Esophagus squamous epithelium (tissue), 5 donors: ENCODE data around the gene SMARCE1. TPM values are rescaled to one million over a fixed set of nuclear protein-coding genes. Genes with fewer than 3 reads are reported as not detected.

ENCODE experiments used
- DNase-seq: peaks from one replicate; lab custom pipeline; 2025; lab: John Stamatoyannopoulos, UW
- H3K27ac ChIP-seq, 4 donors: fragments of 200-600 bp; sonication (generic); one replicate each; pipeline ENCODE4 v1.5.1; 2016 to 2019; ENCODE audit warnings: mild to moderate bottlenecking in 1 of 4
- H3K27me3 ChIP-seq, 4 donors: fragments of 200-600 bp; sonication (generic); 1 replicate in 3 of 4; 2 replicates in 1 of 4; pipeline versions ENCODE4 v1.5.1 to v1.6.0; 2017 to 2021; ENCODE audit warnings: antibody characterized with exemption in 1 of 4
- H3K36me3 ChIP-seq, 3 donors: fragments of 200-600 bp; sonication (generic); one replicate each; pipeline ENCODE4 v1.5.1; 2016 to 2019
- H3K4me1 ChIP-seq, 3 donors: fragments of 200-600 bp; sonication (generic); one replicate each; pipeline ENCODE4 v1.5.1; 2017 to 2019
- H3K4me3 ChIP-seq, 4 donors: fragments of 200-600 bp; sonication (generic); 1 replicate in 3 of 4; 2 replicates in 1 of 4; pipeline ENCODE4 v1.5.1; 2016 to 2019; ENCODE audit warnings: mild to moderate bottlenecking in 2 of 4, moderate library complexity in 1 of 4
- H3K9me3 ChIP-seq, 3 donors: fragments of 200-600 bp; sonication (generic); one replicate each; pipeline ENCODE4 v1.5.1; 2016 to 2019
- POLR2A ChIP-seq, 4 donors: fragments of 450-650 bp; IDR thresholded peaks; one replicate each; pipeline ENCODE4 v1.6.1; 2017; ENCODE audit warnings: antibody characterized with exemption in 4 of 4, mild to moderate bottlenecking in 4 of 4, moderate library complexity in 3 of 4
- WGBS, 2 donors: methylation state at CpG; one replicate each; pipeline ENCODE4 v1.1.5; 2018; 5-methylcytosine and 5-hydroxymethylcytosine counted together
- intact Hi-C: fragments of 100-400 bp; cut with DNase I; formaldehyde crosslinking; loops from one replicate; pipeline ENCODE4 v1.15.0; 2022
- total RNA-seq, 4 donors: library from RNA; depleted of rRNA; stranded (reverse); fragments of >200 nt; gene quantifications; one replicate each; pipeline ENCODE4 v1.1.0, GENCODE V29; 2016
- TF ChIP-seq, protein P1 (sequence below), 6 experiments: fragments of 450-650 bp in 4 of 6; fragments of 200-600 bp in 2 of 6; sonication (generic) in 2 of 6; IDR thresholded peaks; one replicate each; pipeline ENCODE4 v1.5.1; 2016 to 2019; ENCODE audit warnings: antibody characterized with exemption in 6 of 6, mild to moderate bottlenecking in 4 of 6, moderate library complexity in 4 of 6
- donor health status: DM: yes; HTN: yes; CAD: no.

The SMARCE1 gene
- total RNA-seq, 4 donors from 2014 or later: 47.2 to 89.3 (median 62.5) TPM

DNA sequence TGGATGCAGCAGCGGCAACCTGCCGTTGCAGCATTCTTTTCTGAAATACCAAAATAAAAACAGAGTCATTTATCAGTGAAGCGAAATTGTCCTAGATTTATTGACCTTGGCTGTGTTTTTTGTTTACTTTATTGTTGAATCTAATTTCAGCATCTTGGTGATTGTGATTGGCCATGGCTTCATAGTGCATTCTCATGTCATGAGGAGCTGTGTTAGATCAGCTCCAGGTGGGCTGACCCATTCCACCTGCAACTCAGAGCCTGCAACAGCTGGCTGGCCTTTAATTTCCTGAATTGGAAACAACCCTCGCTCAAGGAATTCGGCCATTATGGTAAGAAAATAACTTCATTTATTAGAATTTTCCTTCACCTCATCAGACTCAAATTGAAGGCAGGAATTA lies 39.5 kb upstream of the SMARCE1 start:
- no peak for TF ChIP-seq POLR2A (IDR thresholded peaks at IDR 0.05)
- TF ChIP-seq, protein P1, sequence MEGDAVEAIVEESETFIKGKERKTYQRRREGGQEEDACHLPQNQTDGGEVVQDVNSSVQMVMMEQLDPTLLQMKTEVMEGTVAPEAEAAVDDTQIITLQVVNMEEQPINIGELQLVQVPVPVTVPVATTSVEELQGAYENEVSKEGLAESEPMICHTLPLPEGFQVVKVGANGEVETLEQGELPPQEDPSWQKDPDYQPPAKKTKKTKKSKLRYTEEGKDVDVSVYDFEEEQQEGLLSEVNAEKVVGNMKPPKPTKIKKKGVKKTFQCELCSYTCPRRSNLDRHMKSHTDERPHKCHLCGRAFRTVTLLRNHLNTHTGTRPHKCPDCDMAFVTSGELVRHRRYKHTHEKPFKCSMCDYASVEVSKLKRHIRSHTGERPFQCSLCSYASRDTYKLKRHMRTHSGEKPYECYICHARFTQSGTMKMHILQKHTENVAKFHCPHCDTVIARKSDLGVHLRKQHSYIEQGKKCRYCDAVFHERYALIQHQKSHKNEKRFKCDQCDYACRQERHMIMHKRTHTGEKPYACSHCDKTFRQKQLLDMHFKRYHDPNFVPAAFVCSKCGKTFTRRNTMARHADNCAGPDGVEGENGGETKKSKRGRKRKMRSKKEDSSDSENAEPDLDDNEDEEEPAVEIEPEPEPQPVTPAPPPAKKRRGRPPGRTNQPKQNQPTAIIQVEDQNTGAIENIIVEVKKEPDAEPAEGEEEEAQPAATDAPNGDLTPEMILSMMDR (IDR thresholded peaks at IDR 0.05): no peak
- no peak overlapping the region for H3K4me3 ChIP-seq
- 83 to 84% methylated on average over 5 of the region's 5 CpGs for whole genome bisulfite sequencing, 2 donors
- no peaks in the 10 kb centered on the region for H3K4me1 ChIP-seq
- no peaks in the 10 kb centered on the region for H3K36me3 ChIP-seq
- no peak overlapping the region for H3K27ac ChIP-seq
- intact Hi-C loops: no loop called here
- peaks cover 0 to 14% (median 0%) of the 10 kb centered on the region in 4 donors for H3K27me3 ChIP-seq
- DNase-seq: no peak
- no peaks in the 10 kb centered on the region for H3K9me3 ChIP-seq

DNA sequence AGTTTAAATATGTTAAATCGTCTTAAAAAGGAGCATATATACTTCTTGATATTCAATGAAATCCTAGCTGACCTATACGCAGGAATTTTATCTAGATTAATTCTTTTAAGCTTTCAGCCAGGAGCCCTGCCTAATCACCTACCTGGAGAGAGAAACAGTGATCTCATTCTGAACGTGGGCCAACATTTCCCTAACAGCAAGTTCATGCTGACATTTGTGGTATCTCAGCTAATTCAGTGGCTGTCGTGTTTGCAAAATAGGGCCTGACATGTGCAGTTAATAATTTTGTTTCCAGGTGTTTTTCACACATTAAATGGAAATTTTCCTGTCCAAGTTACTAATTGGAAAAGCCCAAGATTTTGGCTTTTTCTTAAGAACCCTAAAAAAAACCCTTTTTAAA lies 38.6 kb upstream of the SMARCE1 start:
- H3K27ac ChIP-seq: no peak overlapping the region
- intact Hi-C loops: no loop called here
- WGBS, 2 donors: 42 to 47% methylated on average over 4 of the region's 4 CpGs

DNA sequence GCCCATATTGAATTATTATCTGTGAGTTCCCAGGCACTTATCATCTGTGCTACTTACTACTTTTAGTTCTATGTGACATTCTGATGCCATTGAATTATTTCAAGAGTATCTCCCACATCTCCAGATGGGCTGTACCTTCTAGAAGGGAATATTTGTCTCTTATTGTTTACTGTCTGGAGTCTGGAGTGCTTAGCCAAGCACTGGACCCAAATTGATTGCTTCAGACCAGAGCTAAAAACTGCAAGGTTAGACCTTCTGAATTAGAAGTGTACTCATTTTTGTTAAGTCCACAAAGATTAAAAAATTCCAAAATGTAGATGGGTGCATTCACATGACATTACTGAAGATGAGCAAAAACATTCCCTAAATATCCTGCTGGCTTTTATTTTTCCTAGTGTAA lies 33.4 kb upstream of the SMARCE1 start:
- intact Hi-C loops: no loop called here
- H3K36me3 ChIP-seq: no peaks in the 10 kb centered on the region
- H3K27me3 ChIP-seq: peaks cover 0 to 65% (median 0%) of the 10 kb centered on the region in 4 donors
- TF ChIP-seq POLR2A (IDR thresholded peaks at IDR 0.05): no peak
- no peak overlapping the region for H3K4me3 ChIP-seq
- no peaks in the 10 kb centered on the region for H3K4me1 ChIP-seq
- no peak for DNase-seq
- no peak overlapping the region for H3K27ac ChIP-seq
- H3K9me3 ChIP-seq: no peaks in the 10 kb centered on the region

More for the DNA sequence above, 38.6 kb upstream of the SMARCE1 start:
- Histone ChIP-seq H3K4me1 (no peaks in the 10 kb centered on the region), H3K27me3 (peaks cover 0 to 23% (median 0%) of the 10 kb centered on the region in 4 donors), H3K4me3 (no peak overlapping the region), H3K9me3 (no peaks in the 10 kb centered on the region), H3K36me3 (no peaks in the 10 kb centered on the region)
- no peak for DNase-seq
- TF ChIP-seq, protein P1 (IDR thresholded peaks at IDR 0.05): no peak
- no peak for TF ChIP-seq POLR2A (IDR thresholded peaks at IDR 0.05)

DNA sequence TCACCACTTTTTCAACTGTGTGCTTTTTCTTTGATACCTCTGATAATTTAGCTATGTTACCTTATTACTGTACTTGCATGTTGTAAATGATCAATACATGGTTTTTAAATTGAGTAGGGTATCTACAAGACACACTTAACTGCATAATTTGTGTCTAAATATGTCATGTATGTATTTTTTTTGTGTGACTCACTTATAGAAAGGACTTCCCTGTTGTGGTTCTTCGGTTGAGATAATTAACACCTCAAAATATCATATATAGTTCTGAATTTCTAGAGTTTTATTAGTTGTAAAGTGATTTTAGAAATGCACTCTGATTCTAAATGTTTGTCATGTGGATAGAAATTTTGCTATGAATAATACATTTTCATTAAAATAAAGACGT lies 31.9 kb upstream of the SMARCE1 start:
- Histone ChIP-seq H3K36me3 (no peaks in the 10 kb centered on the region), H3K27me3 (peaks cover 0 to 79% (median 0%) of the 10 kb centered on the region in 4 donors), H3K9me3 (no peaks in the 10 kb centered on the region), H3K27ac (no peak overlapping the region), H3K4me1 (no peaks in the 10 kb centered on the region), H3K4me3 (no peak overlapping the region)
- WGBS, 2 donors: 78 to 82% methylated on average over 2 of the region's 2 CpGs
- intact Hi-C loops: no loop called here
- no peak for TF ChIP-seq POLR2A (IDR thresholded peaks at IDR 0.05)
- TF ChIP-seq, protein P1 (IDR thresholded peaks at IDR 0.05): no peak
- no peak for DNase-seq

DNA sequence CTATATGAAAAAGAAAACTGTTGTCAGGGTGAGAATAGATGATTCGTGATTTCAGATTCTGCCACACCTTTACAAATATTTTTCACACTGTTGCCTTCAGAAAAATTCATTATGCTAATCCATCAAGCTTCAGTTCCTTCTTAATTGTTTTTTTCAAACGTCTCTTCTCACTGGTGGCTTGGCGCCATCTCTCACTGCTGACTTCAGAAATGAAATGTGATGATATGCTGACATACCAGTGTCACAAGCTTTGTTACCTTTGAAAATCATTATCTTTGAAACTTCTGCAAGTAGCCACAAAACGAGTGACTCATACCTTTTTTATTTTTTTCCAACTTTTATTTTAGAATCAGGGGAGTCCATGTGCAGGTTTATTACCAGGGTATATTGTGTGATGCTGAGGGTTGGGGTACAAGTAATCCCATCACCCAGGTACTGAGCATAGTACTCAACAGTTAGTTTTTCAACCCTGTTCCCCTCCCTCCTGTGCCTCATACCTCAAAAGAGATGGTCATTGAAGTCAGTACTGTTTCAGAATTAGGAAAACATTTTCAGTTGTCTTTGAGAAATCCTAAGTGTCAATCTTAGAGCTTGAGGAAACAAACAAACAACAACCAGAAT lies 31.4 kb upstream of the SMARCE1 start:
- intact Hi-C loops: no loop called here
- Histone ChIP-seq H3K9me3 (no peaks in the 10 kb centered on the region), H3K27ac (no peak overlapping the region), H3K27me3 (peaks cover 0 to 84% (median 0%) of the 10 kb centered on the region in 4 donors), H3K4me3 (no peak overlapping the region), H3K36me3 (no peaks in the 10 kb centered on the region), H3K4me1 (no peaks in the 10 kb centered on the region)
- TF ChIP-seq, protein P1 (IDR thresholded peaks at IDR 0.05): no peak
- no peak for TF ChIP-seq POLR2A (IDR thresholded peaks at IDR 0.05)
- DNase-seq: no peak
- WGBS, 2 donors: 23 to 36% methylated on average over 4 of the region's 4 CpGs
